LNCAP (cell line): ENCODE data around the gene BANK1.

Source experiments
- TF ChIP-seq, protein P1 (sequence below): fragments of 450-650 bp; IDR thresholded peaks from 2 replicates; pipeline ENCODE4 v1.5.1; 2017; ENCODE audit warnings: mild to moderate bottlenecking

BANK1 gene

GRCh38 chr4:101993002-101993841, 202.7 kb downstream of the BANK1 start:
- TF ChIP-seq, protein P1, sequence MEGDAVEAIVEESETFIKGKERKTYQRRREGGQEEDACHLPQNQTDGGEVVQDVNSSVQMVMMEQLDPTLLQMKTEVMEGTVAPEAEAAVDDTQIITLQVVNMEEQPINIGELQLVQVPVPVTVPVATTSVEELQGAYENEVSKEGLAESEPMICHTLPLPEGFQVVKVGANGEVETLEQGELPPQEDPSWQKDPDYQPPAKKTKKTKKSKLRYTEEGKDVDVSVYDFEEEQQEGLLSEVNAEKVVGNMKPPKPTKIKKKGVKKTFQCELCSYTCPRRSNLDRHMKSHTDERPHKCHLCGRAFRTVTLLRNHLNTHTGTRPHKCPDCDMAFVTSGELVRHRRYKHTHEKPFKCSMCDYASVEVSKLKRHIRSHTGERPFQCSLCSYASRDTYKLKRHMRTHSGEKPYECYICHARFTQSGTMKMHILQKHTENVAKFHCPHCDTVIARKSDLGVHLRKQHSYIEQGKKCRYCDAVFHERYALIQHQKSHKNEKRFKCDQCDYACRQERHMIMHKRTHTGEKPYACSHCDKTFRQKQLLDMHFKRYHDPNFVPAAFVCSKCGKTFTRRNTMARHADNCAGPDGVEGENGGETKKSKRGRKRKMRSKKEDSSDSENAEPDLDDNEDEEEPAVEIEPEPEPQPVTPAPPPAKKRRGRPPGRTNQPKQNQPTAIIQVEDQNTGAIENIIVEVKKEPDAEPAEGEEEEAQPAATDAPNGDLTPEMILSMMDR, result no peak

GRCh38 chr4:101993842-101994775, 203.6 kb downstream of the BANK1 start:
- TF ChIP-seq, protein P1, result no peak

GRCh38 chr4:102007959-102008425, 217.5 kb downstream of the BANK1 start:
- TF ChIP-seq, protein P1, result no peak

DNA sequence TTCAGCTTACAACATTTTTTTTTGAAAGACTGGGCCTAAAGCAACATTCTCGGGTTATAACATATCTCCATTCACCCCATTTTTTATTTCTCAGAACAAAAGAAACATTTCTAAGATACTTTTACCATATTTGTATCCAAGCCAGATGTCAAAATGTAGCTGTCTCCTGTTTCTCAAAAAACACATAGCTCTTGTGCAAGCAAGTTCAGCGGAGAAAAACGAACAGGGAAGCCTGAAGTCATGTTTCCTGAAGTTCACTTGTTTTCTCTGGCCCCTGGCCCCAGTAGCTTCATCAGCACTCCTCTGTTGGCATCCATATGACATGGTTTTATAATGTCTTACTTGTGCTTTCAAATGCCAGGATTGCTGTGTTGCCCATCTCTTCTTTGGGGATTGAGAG, 218.2 kb downstream of the BANK1 start:
- TF ChIP-seq, protein P1, result no peak

- TF ChIP-seq, protein P1, result no peak
Observed at GRCh38 chr4:102022343-102022742, 231.8 kb downstream of the BANK1 start.

DNA sequence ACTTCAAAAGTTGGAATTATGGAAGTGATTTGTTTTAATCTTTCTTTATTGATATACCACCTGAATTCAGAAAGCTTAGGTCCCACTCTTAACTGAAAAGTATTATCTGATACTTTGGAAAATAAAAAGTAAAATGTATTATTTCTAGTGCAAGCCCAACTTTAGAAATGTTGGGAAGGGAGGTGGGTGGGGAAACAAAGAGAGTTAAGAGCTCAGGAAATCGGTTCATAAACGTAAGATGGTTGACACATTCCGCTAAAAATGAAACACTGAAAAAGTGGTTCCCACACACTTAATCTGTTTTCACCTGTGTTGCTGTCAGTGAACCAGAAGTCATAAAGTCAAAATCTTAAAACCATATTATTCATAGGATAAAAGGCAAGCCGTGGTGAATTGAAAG, 237.4 kb downstream of the BANK1 start:
- TF ChIP-seq, protein P1, result no peak

DNA sequence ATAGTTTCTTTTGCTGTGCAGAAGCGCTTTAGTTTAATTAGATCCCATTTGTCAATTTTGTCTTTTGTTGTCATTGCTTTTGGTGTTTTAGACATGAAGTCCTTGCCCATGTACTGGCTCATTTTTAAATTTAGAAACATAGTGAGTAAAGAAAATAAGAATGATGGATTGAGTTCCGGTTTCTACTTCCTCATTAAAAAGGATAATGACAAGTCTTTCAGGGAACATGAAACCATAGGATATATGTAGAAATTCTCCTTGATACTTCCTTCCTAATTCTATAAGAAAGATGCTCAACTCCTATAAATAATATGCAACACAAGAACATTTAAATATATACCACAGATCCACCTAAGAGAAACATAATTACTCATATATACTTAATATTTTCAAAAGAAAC, 240.9 kb downstream of the BANK1 start:
- TF ChIP-seq, protein P1, result no peak
